GM18502 (cell line): Measurements from ENCODE around the gene PDCD4.
"Not testable (repeated sequence)": the region's sequence is repeated elsewhere in the genome, so short reads cannot be mapped to it uniquely, and the experiment has no call there.

Experiments used
- ATAC-seq: cut with Tn5 transposase; IDR thresholded peaks from one replicate; pipeline ENCODE4 v1.9.1; 2021; ENCODE audit warnings: mild to moderate bottlenecking; ENCODE audit not compliant: unreplicated experiment, poor library complexity

The PDCD4 gene

DNA sequence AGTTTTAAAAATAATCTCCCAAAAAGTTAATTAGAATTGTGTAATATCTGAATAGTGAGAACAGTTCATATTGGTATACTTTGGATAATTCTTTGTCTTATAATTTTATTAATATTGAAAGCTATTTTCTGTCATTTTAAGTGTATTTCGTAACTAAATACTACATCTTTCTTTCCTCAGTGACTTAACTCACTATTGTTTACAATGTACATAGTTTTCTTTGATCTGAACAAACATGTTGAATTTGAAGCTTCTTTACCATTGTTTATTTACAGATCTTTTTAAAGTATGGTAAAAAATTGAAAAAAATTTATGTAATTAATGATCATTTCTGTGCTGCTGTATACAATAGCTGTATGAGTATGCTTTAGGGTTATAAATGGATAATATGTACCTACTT, 5.1 kb downstream of the PDCD4 start:
- no peak for ATAC-seq

DNA sequence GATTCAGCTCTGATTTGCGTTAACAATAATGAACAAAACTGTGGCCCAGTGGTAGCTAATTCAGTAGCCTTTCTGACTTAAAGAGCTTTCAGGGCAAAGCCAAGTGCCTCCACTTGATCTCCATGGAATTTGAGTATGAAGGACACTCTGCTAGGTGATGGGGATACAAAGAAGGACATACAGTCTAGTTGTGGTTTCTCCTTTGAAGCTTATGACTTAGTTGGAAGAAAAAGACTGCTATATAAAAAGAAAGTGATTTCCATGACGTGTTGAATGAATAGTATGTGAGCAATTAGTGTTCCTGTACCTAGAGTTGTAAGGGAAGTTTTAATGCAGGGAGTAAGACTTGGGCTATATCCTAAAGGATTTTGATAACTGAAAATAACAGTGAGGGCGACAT, 8.3 kb downstream of the PDCD4 start:
- ATAC-seq: no peak

DNA sequence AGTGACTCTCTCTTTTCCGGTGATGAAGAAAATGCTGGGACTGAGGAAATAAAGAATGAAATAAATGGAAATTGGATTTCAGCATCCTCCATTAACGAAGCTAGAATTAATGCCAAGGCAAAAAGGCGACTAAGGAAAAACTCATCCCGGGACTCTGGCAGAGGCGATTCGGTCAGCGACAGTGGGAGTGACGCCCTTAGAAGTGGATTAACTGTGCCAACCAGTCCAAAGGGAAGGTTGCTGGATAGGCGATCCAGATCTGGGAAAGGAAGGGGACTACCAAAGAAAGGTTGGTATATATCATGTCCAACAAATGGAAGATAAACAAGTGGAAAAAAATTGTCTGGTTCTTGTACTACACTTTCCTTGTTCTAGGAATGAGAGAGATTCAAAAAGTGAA, 9.5 kb downstream of the PDCD4 start:
- ATAC-seq: no peak

DNA sequence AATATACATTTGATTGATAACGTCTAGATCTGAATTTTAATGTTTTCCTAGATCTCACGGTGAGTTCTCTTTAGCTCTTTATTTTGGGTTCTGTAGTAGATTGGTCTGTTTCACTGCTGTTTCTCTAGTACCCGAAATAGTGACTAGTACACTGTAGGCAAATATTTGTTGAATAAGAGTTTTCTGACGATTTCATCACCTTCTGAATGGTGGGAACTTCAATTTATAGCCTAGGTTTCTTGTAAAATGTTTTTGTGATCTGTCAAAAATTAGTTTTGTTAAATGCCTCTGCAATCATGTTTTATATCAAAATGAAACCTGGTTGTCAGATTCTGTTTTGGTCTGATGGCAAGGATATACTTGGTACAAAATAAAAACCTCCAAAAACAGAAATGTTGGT, 10.2 kb downstream of the PDCD4 start:
- no peak for ATAC-seq

DNA sequence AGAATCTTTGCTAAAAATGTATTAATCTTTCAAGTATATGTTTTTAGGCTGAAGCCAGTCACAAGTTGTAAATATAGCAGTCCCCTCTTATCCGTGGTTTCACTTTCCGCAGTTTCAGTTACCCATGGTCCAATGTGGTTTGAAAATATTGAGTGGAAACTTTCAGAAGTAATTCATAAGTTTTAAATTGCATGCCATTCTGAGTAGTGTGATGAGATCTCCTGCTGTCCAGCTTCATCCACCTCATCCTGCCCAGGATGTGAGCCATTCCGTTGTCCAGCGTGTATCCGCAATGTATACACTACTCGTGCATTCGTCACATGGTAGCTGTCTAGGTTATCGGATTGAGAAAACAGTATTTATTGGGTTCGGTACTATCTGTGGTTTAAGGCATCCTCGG, 12.2 kb downstream of the PDCD4 start:
- ATAC-seq: no peak

DNA sequence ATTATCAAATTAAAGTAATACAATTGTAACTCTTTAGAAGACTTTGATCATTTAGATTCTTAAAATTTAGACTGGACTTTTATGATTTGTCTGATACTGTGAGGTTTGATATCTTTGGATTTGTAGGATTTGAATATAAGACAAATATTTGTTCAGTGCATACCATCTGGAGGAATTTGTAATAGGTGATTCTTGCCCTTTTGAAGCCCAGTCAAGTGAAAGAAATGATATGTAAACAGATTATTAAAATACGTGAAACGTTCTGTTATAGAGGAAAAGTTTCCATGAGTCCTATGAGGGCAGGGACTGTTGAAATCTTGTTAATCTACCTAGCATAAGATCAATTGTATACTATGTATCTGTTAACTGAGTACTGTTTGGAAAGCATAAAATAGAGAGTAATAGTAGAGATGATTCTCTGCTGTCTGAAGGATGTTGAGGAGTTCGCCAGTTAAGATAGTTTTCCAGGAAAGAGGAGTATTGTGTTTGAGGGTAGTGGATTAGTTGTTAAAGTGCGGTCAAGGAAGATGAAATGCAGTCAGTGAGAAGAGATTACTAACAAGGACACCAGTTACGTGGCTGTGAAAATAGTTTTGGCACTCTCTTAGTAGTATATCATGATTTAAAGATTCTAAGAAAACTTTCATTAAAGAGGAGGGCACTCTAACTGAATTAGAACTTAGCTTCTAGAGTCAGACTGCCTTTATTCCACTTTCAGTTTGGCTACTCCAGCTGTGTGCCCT, 14.4 kb downstream of the PDCD4 start:
- no peak for ATAC-seq

DNA sequence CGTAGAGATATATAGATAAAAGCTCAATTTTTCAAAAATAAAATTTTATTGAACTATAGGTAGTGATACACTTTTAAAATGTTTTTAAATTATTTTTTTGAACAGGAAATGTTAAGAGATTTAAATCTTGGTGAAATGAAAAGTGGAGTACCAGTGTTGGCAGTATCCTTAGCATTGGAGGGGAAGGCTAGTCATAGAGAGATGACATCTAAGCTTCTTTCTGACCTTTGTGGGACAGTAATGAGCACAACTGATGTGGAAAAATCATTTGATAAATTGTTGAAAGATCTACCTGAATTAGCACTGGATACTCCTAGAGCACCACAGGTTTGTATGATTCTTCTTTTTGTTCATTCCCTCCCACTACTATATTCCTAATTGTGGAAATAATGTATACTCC, 15.8 kb downstream of the PDCD4 start:
- no peak for ATAC-seq

DNA sequence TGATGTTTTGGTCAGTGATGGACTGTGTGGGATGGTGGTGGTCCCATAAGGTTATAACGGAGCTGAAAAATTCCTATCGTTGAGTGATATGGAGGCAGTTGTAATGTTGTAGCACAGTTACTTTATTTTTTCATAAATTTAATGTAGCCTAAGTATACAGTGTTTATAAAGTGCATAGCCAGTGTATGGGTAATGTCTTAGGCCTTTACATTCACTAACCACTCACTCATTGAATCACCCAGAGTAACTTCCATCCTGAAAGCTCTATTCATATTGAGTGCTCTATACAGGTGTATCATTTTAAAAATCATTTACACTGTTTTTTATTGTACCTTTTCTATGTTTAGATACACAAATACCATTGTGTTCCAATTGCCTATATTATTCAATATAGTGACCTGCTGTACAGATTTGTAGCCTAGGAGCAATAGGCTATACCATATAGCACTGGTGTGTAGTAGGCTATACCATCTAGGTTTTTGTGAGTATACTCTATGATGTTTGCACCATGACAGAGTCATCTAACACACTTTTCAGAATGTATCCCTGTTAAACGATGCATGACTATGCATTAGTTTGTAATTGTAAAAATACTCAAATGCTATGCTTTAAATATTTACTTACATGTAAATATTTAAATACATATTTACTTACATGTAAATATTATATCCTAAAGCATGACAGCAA, 21.0 kb downstream of the PDCD4 start:
- ATAC-seq: no peak

DNA sequence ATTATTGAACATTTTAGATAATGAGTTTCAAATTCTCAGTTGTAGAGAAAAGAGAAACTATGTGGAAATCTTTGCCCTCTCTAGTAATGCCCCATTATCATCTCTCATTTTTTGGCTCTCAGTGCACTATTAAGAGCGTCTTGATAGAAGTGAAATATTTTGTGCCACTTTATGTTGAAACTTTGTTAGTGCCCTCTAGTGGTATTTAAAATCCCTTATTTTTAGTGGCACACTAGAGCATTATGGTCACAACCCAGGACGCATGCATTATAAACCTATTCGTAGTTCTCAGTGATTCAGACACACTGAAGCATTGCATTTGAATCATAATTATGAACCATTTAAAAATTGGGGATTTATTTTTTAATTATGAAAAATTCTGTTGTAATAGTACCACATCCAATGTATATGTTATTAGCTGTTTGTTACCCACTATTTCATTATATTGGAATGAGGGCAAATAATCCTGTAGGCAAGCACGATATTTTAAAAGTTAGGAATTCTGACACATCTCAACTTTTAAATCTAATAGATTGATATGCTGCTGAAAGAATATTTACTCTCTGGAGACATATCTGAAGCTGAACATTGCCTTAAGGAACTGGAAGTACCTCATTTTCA, 21.9 kb downstream of the PDCD4 start:
- ATAC-seq: peak; percentile 81

DNA sequence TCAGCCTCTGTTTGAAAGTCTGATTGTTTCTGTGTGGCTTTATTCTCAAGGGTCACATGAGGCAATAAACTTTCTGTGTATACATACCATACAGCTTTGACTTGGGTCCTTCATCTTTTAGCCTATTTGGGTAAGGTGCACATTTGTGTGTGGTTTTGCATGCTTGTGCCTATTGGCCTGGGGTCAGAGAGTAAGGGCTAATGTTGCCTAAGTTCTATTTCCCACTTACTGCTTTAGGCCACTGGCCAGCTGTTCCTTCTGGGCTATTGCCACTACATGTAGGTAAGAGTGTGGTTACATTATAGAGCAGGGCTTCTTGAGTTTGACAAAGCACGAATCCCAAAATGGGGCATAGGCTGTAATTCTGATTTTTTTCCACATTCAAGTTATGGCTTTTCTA, 25.5 kb downstream of the PDCD4 start:
- no peak for ATAC-seq

DNA sequence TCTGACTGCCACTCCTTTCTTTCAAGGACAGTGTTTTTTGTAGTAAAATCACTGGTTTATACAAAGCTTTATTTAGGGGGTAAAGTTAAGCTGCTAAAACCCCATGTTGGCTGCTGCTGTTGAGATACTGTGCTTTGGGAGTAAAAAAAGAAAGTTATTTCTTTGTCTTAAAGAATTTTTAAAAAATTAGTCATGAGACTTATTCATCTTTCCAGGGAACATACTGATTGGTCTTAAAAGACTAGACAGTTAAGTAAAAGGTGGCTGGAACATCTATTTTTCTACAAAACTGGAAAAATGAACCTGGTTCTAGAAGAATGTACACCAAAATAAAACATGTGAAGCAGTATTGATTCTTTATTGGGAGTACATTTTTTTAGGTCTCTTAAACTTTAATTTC, 26.7 kb downstream of the PDCD4 start:
- no peak for ATAC-seq

DNA sequence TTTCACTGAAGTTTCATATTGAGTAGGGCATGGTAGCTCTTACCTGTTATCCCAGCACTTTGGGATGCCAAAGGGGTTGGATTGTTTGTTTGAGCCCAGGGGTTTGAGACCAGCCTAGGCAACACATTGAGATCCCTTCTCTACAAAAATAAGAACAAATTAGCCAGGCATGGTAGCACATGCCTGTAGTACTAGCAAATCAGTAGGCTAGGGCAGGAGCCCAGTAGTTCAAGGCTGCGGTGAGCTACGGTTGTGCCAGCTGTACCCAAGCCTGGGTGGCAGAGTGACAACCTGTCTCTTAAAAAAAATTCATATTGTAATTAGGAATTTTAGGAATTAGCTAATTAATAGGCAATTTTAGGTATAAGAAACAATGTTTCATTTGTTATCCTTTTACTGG, 29.3 kb downstream of the PDCD4 start:
- ATAC-seq: no peak

DNA sequence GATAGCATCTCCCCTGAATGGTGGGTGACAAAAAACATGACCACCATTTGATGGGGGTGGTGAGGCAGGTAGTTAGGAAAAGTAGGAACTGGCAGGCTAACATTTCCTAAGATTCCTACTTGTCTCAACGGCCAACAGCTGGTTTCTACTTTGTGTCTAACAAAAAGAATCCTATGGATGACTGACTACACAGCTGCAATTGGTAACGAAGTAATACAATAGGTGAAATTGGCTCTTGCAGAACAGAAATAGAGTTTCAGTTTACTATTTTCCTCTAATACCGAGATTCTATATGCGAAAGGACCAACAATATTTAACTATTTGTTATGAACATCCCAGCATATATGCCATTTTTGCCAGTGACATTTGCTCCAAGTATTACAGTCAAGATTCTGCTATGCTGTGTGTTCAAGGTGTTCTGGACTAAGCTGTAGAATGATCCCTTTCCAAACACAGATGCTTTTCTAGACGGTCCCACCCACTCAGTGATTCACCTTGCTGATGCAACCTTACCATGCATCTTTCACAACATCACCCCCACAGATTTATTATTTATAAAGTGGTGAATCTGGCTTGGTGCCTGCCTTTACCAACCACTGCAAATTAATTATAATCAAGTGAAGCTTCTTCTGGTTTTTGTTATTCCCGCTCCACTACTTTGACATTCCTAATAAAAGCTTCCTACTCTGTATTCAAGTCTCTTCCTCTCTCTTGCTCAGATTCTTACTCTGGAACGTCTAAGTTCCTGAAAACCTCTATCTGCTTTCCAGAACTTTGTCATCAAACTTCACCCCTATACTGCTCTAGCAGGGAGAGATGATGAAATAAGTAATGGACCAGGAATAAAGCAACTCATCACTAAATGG, 30.5 kb downstream of the PDCD4 start:
- ATAC-seq: no peak

DNA sequence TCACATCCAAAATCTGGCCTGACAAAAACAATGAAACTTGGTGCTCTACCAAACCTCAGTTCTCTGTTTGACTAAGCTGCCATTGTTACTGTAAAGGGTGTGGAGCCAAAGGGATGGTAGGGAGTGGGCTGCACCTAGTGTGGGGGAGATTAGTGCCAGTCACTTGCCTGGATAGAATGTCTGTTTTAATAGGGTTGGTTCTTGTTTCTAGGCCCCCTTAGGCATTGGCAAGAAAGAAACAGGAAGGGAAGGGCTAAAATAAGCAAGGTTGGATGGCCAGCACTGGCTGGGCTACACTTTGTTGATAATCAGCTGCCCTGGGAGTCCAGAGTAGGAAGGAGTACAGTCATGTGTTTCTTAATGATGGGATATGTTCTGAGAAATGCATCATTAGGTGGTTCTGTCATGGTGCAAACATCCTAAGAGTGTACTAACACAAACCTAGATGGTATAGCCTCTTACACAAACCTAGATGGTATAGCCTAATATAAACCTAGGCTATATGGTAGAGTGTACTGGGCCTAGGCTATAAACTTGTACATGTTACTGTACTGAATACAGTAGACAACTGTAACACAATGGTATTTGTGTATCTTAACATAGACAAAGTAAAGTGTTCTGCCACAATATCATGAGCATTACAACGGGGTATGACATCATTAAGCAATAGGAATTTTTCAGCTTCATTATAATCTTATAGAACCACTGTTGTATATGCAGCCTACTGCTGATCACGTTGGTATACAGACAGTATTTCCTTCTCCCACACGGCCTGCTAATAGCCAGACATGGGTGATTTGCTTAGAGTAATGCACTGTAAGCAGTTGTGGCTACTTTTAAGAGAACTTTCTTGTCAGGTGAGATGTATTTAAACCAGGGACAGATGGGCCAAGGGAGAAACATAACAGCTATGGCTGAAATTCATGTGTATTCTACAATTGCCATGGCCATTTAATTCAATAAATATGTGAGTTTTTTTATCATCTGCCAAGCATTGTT, 31.9 kb downstream of the PDCD4 start:
- peak; percentile 79 for ATAC-seq

DNA sequence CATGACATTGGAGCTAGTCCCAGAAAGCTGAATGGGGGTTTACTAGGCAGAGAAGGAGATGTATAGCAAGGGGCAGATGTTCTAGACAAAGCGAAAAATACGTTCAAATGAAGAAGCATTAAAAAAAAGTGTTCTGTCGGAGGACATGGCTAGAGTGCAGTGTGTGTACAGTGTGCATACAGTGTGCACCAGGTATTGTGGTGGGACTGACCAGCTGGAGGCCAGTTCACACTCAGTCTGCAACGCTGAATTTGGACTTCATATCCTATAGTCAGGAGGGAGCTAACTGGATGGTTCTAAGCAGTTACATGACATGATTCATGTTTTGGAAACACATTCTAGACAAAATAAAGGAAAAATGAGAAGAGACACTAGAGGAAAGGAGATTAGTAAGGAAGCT, 38.4 kb downstream of the PDCD4 start:
- ATAC-seq: no peak

DNA sequence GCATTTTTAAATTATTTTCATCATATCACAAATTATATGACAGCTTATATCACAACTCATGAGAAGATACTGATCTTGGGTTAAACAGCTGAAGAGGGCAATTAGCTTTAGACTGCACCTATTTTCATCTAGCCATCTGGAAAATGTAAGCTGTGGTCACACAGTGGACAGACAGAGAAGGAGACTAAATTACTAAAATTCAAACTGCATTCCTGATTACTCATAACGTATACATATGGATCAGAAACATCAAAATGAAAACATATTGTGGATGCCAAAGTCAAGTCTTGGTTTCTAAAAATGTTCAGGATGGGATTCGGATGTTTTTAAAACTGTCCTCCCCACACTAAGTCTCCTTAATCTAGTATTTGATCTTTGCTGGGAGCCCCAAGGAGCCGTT, 40.6 kb downstream of the PDCD4 start:
- ATAC-seq: no peak

DNA sequence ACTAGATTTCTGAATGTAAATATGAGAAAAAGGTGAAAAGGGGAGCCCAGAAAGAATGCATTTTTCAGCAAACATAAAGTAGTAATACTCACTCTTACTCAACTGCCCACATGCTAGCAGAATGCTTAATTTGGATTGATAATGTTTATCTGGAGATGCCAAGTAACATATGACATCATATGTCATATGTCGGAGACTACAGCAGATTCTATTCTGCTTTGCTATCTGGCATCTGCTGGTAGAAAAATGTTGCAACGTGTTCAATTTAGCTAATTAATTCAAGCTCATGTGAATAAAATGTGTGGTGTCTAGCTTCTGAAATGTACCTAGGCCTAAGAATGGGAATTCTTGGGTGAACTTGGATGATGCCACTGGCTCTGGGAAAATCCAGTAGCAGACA, 42.7 kb downstream of the PDCD4 start:
- no peak for ATAC-seq

DNA sequence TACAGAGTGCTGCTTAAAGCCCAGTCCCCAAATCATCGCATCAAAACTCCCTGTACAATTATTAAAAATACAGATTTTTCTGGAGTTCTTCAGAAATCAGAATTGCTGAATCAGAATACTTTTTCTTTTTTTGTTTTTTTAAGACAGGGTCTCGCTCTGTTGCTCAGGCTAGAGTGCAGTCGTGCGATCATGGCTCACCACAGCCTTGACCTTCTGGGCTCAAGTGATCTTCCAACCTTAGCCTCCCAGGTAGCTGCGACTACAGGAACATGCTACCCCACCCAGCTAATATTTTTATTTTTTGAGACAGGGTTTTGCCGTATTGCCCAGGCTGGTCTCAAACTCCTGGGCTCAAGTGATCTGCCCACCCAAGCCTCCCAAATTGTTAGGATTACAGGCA, 43.3 kb downstream of the PDCD4 start:
- no peak for ATAC-seq

DNA sequence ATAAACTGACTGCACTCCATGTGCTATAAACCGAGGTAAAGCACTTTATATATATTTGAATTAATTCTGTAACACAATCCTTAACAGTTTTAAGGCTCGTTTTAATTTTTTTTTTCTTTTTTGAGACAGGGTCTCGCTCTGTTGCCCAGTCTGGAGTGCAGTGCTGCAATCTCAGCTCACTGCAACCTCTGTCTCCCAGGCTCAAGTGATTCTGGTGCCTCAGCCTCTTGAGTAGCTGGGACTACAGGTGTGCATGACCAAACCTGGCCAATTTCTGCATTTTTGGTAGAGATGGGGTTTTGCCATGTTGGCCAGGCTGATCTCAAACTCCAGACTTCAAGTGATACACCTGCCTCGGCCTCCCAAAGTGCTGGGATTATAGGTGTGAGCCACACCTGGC, 43.9 kb downstream of the PDCD4 start:
- not testable (repeated sequence) for ATAC-seq
